GM19239 (cell line): ENCODE data around the gene NHSL2.
"Not testable (repeated sequence)": the region's sequence is repeated elsewhere in the genome, so short reads cannot be mapped to it uniquely, and the experiment has no call there.

ENCODE experiments used
- DNase-seq: peaks from one replicate; pipeline ENCODE4 v3.0.0; 2011; ENCODE audit warnings: low spot score; ENCODE audit not compliant: insufficient read length
- FAIRE-seq: peaks from 2 replicates; lab custom pipeline; 2011; peaks lifted over from hg19 to GRCh38; lab: Jason Lieb, UNC

The NHSL2 gene

DNA sequence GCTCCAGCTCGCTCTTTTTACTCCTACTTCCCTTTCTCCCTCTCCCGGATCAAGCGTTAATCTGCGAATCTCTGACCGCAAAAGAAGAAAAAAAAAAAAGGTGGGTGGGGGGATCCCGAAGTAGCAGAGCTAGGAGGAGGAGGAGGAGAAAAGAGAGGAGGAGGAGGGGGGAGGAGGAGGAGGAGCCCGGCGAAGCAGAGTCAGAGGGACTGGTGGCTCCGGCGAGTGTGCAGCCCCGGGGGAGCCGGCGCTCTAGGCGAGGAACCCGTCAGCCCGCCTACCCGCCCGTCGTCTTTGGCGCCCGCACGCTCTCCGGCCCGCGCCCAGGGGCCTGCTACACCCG lies at the start of gene NHSL2:
NHSL2 (plus strand) TSS at position 203 of the 343 bp plus-strand sequence.
- DNase-seq (no peak), FAIRE-seq (no peak)

DNA sequence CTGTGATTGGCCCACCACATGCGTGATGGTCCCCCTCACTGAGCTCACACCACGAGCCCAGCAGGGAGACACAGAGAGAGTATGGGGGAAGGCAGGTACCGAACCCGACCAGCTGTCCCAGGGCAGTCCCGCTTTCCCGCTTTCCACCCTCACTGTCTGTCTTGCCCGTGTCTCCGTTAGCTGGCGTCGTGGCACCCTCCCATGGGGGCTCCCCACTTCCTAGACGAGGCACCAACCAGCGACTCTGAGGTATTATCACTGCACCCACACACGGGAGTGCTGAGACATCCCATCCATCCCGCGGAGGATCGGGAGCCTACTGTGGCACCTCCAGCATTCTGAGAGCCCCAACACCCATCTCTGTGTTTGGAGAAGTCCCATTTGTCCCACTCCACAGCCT lies 43.0 kb upstream of the NHSL2 start:
- FAIRE-seq (no peak), DNase-seq (no peak)

DNA sequence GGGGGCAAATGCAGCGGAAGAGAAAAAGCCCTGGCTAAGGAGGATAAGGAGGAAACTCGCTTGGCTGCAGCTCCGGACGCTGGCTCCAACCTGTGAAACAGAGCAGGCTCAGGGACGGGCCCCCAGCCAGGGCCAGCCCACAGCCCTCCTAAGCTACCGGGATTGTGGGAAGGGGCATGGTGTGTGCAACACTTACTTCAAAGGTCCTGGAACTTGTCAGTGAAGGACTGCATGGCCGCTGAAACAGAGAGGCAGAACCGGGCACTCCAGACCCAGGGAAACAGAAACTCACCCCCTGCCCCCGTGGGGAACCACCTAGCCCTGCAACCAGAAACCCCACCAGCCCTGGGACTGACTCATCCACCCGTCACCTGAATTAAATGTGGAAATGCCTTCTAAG lies 41.1 kb upstream of the NHSL2 start:
- not testable (repeated sequence) for FAIRE-seq, DNase-seq

DNA sequence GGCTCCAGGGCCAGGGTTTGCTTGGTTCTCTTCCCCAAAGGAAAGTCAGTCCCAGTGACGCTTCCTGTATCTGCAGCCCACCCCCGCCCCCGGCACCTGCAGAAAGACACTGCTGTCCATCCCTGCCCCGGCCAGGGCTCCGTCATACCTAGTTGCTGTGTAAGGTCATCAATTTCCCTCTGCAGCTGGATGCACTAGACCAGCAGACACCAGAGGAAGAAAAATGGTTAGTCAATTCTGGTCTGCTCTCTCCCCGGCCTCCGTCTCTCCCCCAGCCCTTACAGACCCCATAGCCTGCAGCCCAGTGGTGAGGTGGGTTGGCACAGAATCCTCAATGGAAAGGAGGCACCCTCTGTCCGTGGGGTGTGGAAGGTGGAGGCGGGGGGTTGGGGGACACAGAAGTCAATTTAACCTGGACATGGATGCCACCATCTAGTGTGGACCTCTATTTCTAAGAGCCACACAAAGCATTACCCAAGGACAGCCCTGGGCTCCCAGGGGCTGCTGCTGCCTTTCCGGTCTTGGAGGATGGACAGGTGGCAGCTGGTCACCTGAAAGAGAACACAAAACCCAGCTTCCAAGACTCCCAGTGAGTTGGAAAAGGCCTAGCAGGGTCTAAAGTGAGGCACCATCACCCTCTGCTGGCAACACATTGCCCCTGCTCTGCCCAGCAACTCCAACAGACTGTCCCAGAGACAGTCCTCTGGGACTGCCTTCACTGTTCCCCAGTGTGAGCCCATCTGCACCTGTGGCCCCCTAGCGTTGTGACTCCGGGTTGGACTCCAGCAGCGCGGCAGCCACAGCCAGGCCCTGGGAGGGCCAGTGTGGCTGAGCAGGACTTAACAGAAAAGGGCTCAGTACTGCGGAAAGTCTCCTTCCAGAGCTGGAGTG lies 40.2 kb upstream of the NHSL2 start:
- no peak for DNase-seq
- no peak for FAIRE-seq

DNA sequence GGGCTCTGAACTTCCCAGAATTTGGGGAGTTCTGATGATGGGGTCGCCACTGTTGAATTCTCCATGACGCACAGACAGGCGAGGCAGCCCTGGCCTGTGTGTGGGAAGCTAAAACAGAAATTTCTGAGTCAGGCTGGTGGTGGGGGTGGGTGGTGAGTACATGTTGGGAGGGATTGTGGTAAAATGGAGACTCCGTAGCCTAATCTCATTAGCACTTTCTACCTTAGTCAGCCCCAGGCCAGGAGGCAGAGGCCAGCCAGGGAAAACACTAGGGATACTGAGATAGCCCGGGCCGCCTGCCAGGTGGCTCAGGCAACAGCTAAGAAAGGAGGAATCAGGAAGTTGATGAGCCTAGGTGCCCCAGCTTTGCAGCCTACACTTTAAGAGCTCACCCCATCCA lies 39.3 kb upstream of the NHSL2 start:
- FAIRE-seq (no peak), DNase-seq (no peak)

DNA sequence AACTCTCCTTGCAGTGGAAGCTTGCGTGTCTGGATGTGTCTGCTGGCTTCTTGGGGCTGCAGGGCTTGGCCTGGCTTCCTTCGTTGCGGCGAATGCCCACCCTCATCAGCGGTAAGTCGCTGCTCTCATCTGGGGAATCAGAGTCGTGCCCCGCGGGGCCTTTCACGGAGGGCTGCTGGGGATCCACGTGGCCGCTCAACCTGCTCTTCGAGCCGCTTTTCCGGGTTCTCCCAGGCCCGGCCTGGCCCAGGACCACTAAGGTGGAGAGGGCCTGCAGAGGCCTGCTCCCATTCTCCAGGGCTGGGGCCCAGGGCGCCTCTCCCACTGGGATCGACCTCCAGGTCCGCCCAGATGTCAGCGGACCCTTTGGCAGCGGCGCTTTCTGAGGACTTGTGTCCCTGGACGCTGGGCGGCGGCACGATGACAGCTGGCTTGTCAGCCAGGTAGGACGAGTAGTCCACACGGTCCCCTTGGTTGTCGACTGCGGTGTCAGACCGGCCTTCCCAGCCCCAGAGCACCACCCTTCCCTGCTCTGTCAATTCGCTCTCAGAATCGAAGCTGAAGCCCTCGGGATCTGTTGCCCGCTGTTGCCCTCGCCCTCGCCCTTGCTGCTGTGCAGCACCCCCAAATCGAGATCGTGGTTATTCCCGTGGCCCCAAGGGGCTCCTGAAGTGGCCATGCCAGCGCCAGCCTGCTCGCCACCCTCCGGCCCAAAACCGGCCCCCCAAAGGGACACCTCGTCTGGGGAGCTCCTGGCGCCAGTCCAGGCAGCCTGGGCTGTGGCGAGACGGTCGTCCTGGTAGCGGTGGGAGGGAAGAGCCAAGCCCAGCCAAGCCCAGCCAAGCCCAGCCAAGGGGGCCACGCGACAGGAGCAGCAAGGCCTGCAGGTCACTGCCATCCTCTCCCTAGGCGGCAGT lies 37.8 kb upstream of the NHSL2 start:
- DNase-seq (no peak), FAIRE-seq (no peak)

DNA sequence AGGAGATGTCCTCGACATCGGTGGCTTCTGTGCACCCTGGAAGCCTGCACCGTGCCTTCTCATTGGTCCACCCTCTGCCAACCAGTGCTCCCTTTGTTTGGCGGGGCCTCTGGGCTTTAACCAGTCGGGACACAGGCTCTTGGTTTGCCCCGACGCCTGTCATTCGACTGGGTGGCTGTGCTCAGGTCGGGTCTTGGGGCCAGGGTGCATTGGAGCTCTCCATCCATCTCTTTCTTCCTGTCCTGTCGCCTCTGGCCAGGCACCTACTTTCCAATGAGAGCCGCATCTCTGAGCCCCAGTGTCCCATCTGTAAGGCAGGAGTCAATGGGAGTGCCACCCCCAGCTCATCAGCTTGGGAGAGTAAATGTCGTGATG lies 37.2 kb upstream of the NHSL2 start:
- FAIRE-seq (no peak), DNase-seq (no peak)

DNA sequence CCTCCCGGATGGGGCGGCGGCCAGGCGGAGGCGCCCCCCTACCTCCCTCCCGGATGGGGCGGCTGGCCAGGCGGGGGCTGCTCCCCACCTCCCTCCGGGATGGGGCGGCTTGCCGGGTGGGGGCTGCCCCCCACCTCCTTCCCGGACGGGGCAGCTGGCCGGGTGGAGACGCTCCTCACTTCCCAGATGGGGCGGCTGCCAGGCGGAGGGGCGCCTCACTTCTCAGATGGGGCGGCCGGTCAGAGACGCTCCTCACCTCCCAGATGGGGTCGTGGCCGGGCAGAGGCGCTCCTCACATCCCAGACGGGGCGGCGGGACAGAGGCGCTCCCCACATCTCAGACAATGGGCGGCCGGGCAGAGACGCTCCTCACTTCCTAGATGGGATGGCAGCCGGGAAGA lies 33.8 kb upstream of the NHSL2 start:
- FAIRE-seq, result not testable (repeated sequence)

DNA sequence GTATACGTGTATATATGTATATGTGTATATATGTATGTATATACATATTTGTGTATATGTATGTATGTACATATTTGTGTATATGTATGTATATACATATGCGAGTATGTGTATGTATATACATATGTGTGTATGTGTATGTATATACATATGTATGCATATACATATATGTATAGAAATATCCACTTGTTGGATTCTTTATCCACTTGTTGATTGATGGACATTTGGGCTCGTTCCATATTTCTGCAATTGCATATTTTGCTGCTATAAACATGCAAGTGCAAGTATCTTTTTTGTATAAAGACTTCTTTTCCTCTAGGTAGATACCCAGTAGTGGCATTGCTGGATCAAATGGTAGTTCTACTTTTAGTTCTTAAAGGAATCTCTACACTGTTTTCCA lies 25.5 kb upstream of the NHSL2 start:
- DNase-seq, result no peak
- FAIRE-seq, result no peak

More for the DNA sequence above, 33.8 kb upstream of the NHSL2 start:
- DNase-seq, result not testable (repeated sequence)

DNA sequence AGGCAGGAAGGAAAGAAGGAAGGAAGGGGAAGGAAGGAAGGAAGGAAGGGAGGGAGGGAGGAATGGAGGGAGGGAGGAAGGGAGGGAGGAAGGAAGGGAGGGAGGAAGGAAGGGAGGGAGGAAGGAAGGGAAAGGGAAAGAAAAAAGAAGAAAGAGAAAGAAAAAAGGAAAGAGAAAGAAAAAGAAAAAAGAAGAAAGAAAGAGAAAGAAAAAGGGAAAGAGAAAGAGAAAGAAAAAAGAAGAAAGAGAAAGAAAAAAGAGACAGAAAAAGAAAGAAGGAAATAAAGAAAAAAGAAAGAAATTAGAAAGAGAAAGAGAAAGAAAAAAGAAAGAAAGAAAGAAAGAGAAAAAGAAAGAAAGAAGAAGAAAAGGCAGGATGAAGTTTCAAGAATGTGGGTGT lies 15.0 kb upstream of the NHSL2 start:
- FAIRE-seq (no peak), DNase-seq (no peak)

DNA sequence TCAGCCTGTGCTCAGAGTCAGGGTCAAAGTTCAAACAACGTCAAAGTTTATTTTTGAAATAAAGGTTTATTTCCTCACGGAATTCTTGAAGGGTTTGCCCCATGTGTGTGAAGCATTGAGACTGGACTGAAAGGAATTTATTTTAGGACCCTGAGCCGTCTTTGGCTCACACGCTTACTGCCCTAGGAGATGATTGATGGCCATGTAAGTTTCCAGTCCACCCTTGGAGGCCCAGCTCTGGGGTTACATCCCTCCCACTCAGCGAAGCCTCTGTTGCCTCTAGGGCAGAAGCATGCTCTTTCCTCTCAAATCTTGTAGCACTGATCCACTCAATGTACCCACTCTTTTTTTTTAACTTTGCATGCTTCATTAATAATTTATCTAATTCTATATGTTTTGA lies 4.5 kb upstream of the NHSL2 start:
- no peak for DNase-seq
- no peak for FAIRE-seq

DNA sequence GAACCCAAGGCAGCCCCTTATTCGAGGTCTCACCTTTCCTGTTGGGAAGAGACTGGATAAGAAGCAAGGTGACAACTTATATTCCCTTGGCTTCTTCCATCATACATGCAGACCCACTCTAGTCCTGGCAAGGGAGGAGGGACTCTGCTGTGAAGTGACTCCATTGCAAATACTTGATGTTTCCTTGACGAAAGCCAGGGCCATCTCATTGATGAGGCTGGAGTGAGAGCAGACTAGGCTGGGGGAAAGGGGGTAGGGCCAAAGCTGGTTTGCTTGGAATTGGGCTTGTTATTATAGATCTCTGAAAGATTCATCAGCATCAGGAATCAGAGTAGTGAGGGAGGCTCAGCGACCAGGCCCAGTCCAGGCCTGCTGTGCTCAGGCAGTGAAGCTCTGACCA lies 2.3 kb upstream of the NHSL2 start:
- FAIRE-seq, result no peak
- DNase-seq, result no peak

DNA sequence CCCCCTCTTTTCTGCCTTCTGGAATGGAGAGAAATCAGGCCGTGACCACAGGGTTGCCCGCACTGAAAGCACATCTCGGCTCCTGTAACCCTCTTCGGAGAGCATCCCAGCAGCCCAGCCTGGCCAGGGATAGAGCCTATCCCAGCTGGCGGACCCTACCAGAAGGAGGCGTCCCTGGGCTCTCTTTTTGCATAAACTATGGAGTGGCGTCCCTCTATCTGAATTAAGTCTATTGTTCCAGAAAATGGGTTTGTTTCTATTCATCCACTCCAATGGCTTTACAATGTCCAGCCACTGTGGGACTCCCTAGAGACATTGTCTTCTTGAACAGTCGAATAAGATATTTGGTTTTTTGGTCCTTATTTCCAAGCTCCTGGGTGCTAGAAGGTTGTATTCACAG lies 689 bp upstream of the NHSL2 start:
- DNase-seq (no peak), FAIRE-seq (no peak)

DNA sequence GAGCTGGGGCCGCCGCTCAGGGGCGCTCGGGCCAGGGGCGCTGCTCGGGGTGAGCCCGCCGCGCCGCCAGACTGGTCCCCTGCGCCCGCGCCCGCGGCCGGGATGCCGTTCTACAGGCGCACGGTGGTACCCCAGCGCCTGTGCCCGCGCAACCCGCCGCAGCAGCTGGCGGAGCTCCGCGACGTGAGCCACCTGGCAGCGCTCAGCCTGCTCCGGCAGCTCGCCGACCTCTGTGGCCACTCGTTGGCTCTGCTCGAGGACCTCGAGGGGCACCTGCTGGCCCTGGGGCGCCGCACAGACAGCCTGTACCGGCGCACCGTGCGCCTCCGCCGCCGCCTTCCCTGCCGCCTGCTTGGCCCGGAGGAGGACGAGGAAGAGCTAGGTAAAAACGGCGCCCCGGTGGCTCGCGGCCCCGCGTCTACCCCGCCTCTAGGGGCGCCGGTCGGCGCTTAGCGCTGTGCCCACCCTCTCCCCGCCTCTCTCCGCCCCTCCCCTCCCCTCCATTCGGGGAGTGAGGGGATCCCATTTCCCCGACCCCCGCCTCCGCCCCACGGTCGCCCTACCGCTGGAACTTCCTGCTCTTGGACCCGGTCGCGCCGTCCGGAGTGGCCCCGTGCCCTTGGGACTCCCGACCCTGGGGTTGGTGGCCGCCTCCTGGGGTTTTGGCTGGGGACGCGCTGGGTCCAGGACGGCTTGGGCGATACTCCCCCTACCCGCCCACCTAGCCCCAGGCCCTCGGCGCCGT lies 513 bp downstream of the NHSL2 start:
- DNase-seq, result no peak
- no peak for FAIRE-seq

DNA sequence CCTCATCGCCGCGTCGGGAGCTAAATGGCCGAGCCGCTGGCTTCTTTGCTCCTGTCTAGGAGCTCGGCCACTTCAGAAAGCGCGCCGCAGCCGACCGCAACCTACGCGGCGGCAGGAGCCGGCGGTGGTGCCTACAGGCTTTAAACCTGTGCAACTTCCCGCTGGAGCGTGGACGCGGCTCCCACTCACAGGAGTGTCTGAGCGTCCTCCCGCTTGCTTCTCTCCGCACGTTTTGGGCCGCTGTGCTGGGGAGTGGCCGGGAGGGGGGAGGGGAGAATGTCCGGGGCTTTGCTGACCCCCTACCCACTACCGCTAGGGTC lies 1.0 kb downstream of the NHSL2 start:
- DNase-seq, result no peak
- FAIRE-seq, result no peak

DNA sequence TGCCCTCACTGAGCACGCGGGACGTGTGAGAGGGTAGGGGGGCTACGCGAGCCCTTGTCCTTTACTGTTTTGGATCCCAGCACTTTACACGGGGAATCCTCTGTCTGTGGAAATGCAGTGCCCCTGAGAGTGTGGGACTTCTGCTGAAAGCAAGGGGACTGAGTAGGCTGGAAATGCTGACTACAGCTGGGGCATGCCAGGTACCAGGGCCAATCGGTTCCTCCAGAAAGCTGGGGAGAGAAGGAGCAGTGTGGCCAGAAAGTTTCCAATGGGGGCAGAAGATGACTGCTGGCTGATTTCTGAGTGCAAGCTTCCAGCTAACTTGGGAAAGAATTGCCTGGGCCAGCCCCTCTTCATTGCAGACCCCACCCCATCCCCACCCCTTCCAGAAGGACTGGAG lies 1.5 kb downstream of the NHSL2 start:
- FAIRE-seq, result no peak
- no peak for DNase-seq

DNA sequence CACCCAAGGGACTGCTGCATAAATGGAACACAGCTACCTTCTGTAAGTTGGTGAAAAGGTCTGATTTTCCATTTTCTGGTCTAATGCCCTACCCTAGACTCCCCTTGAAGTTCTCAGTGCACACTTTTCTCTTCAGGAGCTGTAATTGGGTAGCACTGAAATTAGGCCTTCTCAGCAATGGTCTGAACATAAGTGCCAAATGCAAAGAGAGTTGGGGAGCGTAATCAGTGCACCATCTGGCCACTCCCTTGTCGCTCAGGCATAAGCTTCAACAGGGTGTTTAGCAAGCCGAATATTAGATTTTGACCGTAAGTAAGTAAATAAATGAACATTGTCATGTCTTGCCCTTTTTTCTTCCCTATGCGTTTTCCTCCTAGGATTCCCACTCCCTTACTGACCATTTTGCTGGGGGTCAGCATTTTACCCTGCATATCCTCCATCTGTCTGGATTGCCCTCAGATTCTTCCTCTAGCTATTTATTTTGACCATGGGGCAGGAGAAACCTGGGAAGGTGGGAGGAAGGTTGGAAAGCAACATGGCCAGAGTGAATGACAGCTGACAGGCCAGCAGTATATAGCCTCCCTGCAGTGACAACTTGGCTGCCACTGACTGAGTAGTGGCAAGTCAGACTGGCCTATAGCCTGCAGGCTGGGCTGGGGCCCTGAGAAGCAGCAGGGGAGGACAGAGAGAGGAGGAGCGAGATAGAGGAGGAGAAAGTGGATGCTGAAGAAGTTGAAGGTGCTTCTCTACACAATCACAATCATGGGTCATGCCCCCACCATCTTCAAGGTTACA lies 2.7 kb downstream of the NHSL2 start:
- FAIRE-seq (no peak), DNase-seq (no peak)

DNA sequence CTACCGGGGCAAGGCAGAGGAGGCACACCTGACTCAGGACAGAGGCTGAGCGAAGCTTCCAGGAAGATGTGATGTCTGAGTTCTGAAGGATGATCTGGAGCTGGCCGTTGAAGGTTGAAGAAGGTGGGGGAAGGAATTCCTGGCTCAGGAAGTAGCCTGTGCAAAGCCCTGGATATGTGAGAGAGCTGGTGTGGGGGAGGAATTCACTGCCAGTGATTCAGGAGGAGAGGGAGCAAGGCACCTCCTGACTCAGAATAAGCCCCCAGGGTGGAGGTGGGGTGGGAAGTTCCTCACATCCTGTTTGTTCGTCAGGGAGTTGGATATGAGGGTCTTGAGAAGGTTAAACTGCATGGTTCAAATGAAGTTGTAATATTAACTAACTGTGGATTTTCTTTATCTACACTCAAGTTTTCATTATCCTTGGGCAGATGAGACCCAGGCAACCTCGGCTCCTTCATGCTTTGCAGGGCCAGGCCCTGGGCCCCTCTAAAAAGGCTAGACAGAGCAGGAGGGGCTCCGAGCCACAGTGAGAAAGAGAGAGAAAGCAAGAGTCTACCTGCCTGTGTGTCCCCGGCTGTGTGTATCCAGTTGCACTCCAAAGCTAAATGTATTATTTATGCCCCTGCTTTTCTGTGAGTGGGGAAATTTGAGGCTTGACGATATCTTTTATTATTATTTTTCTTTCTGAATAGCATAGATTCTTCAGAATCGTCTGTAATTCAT lies 7.1 kb downstream of the NHSL2 start:
- no peak for FAIRE-seq
- DNase-seq, result no peak

DNA sequence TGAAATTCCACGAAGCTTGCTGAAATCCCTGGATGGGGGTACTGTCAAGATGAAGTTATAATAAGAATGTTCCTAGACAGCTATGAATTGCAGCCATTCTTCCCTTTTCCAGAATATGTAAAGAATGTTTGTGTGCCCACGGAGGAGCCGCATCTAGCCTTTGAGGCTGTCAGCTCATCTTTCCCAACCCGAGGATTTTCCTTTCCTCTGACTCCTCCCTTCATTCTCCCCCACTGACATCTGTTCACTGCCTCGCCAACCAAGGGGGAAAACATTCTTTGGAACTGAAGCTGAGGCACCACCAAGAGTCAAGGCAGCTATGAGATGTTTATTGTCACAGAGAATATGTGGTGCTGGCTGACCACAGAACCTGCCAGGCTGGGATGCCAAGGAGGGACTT lies 8.8 kb downstream of the NHSL2 start:
- DNase-seq (no peak), FAIRE-seq (no peak)
